Measurements from ENCODE around the gene POF1B.

- TF ChIP-seq EZH2 (IDR thresholded peaks at IDR 0.05; ENCODE audit: insufficient read depth, poor library complexity, severe bottlenecking): no peak
- no peak for TF ChIP-seq EZH2phosphoT487 (IDR thresholded peaks at IDR 0.05; ENCODE audit: insufficient read depth, low read depth)
Observed at GRCh38 chrX:85345523-85345922, 33.9 kb downstream of the POF1B start.
